Measurements from ENCODE around the gene PACRG. TPM values are rescaled to one million over a fixed set of nuclear protein-coding genes. Genes with fewer than 3 reads are reported as not detected.
"Not testable (repeated sequence)": the region's sequence is repeated elsewhere in the genome, so short reads cannot be mapped to it uniquely, and the experiment has no call there.

PACRG gene
- total RNA-seq (2013) = 0.12 TPM
- not detected for polyA plus RNA-seq
- 0.64 TPM in 1 of 2 replicates, not detected in the other for polyA minus RNA-seq
- 0 to 1.2 (median 0.14) reads per million in 11 experiments for total RNA-seq

DNA sequence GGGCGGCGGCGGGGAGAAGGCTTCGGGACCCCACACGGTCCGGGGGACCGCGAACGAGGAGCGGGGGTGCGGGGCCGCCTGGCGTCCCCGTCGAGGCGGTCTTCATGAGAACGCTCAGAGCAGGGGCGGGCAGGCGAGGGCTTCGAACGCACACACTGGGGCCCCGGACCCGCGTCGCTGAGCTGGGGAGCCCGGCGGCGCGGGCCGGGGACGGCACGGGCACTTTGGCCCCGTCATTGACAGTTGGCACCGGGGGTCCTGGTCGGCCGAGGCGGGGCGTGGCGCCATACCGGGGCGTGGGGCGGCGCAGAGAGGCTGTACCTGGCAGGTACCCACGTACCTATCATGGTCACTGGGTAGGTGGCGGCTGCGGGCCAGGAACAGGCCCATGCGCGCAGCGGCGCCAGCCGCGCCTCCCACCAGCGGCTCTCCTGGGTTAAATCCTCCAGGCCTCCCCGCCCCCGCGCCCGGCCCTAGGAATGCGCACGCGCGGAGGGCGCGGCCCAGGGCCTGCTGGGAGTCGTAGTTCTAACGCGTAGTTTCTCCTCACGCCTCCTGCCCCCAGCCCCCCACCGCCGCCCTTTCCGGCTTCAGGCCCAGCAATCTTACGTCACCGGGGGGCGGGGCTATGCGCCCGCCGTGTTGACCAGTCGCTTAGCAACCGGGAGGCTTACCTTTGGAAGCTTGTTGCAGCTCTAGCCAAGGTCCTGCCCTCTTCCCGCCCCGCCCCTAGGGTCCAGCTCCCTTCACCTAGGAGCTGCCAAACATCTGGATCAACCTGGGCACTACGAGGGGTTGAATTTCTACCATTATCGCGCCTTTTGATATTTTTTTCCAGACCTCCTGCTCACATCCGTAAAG is at the start of gene PACRG, which contains the start of gene PRKN:
TSS of gene PACRG (plus strand) at position 653 of the 861 bp plus-strand sequence.
TSS of gene PRKN (minus strand) at position 445 of the 861 bp plus-strand sequence.
- Histone ChIP-seq H3K4me2 (replicated peaks; ENCODE audit: extremely low read depth, low read length, poor library complexity, severe bottlenecking) (peak within 1 kb of the TSS; percentile 92), H3K9ac (ENCODE audit: insufficient read depth, low read length, poor library complexity, severe bottlenecking) (peak within 1 kb of the TSS; percentile 85), H3K4me1 (ENCODE audit: control insufficient read depth in 1 of 2, insufficient read depth in 2 of 2, low read length in 2 of 2) (peaks cover 10 to 17% of the 10 kb centered on the region in 2 donors), H2AFZ (ENCODE audit: insufficient read depth, low read depth, low read length, poor library complexity, severe bottlenecking) (peak within 1 kb of the TSS; percentile 92), H3K27me3 (ENCODE audit: control insufficient read depth in 2 of 2, insufficient read depth in 2 of 2, low read length in 2 of 2) (no peaks in the 10 kb centered on the region), H3K79me2 (ENCODE audit: insufficient read depth, low read length) (no peaks in the 10 kb centered on the region), H3K9me3 (replicated peaks in 1 of 2; ENCODE audit: control insufficient read depth in 1 of 2, insufficient read depth in 1 of 2, low read length in 2 of 2) (no peaks in the 10 kb centered on the region), H3K27ac (ENCODE audit: low read depth in 1 of 2, low read length in 2 of 2) (peak within 1 kb of the TSS in 1 of 2 donors; percentile 69), H4K20me1 (ENCODE audit: insufficient read depth, low read length) (no peaks in the 10 kb centered on the region), H3K4me3 (replicated peaks in 1 of 3; ENCODE audit: low read depth in 2 of 3, low read length in 3 of 3) (peak within 1 kb of the TSS; percentile 60 to 91 (median 61)), H3K36me3 (replicated peaks in 1 of 2; ENCODE audit: control insufficient read depth in 1 of 2, insufficient read depth in 2 of 2, low read length in 2 of 2) (no peaks in the 10 kb centered on the region)
- Mint-ChIP-seq H3K9me3 (peaks cover 0 to 2% (median 0%) of the 10 kb centered on the region in 7 donors), H3K4me1 (peaks cover 12% of the 10 kb centered on the region), H3K27me3 (ENCODE audit: low read depth in 3 of 3) (peaks cover 5 to 9% (median 7%) of the 10 kb centered on the region in 3 donors), H3K27ac (peak within 1 kb of the TSS; percentile 79 to 90 (median 86)), H3K4me3 (peak within 1 kb of the TSS; percentile 92 to 95), H3K36me3 (no peaks in the 10 kb centered on the region)
- intact Hi-C loops (cut with micrococcal nuclease) = no loop called here
- under 1% methylated on average over 80 of the region's 84 CpGs for WGBS (ENCODE audit: insufficient coverage)
- DNase-seq = peak; percentile 94 to 97 (median 95)
- TF ChIP-seq, protein P1, sequence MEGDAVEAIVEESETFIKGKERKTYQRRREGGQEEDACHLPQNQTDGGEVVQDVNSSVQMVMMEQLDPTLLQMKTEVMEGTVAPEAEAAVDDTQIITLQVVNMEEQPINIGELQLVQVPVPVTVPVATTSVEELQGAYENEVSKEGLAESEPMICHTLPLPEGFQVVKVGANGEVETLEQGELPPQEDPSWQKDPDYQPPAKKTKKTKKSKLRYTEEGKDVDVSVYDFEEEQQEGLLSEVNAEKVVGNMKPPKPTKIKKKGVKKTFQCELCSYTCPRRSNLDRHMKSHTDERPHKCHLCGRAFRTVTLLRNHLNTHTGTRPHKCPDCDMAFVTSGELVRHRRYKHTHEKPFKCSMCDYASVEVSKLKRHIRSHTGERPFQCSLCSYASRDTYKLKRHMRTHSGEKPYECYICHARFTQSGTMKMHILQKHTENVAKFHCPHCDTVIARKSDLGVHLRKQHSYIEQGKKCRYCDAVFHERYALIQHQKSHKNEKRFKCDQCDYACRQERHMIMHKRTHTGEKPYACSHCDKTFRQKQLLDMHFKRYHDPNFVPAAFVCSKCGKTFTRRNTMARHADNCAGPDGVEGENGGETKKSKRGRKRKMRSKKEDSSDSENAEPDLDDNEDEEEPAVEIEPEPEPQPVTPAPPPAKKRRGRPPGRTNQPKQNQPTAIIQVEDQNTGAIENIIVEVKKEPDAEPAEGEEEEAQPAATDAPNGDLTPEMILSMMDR (IDR thresholded peaks at IDR 0.05) = no peak

DNA sequence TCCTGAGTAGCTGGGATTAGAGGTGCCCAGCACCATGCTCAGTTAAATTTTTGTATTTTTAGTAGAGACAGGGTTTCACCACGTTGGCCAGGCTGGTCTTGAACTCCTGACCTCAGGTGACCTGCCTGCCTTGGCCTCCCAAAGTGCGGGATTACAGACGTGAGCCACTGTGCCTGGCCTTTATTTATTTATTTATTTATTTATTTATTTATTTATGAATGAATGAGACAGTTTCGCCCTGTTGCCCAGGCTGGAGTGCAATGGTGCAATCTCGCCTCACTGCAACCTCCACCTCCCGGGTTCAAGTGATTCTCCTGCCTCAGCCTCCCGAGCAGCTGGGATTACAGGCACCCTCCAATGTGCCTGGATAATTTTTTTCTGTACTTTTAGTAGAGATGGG is 48.9 kb upstream of the PACRG start:
- H2AFZ ChIP-seq (ENCODE audit: insufficient read depth, low read depth, low read length, poor library complexity, severe bottlenecking); H3K27me3 Mint-ChIP-seq (ENCODE audit: low read depth in 3 of 3); H3K27me3 ChIP-seq (ENCODE audit: control insufficient read depth in 2 of 2, insufficient read depth in 2 of 2, low read length in 2 of 2); H3K4me2 ChIP-seq (replicated peaks; ENCODE audit: extremely low read depth, low read length, poor library complexity, severe bottlenecking); H3K4me3 ChIP-seq (replicated peaks in 1 of 3; ENCODE audit: low read depth in 2 of 3, low read length in 3 of 3); H4K20me1 ChIP-seq (ENCODE audit: insufficient read depth, low read length); H3K27ac ChIP-seq (ENCODE audit: low read depth in 1 of 2, low read length in 2 of 2); H3K9me3 Mint-ChIP-seq; H3K36me3 Mint-ChIP-seq; DNase-seq; H3K4me1 Mint-ChIP-seq; H3K9me3 ChIP-seq (replicated peaks in 1 of 2; ENCODE audit: control insufficient read depth in 1 of 2, insufficient read depth in 1 of 2, low read length in 2 of 2); H3K27ac Mint-ChIP-seq; H3K4me1 ChIP-seq (ENCODE audit: control insufficient read depth in 1 of 2, insufficient read depth in 2 of 2, low read length in 2 of 2); intact Hi-C loops (cut with micrococcal nuclease); H3K36me3 ChIP-seq (replicated peaks in 1 of 2; ENCODE audit: control insufficient read depth in 1 of 2, insufficient read depth in 2 of 2, low read length in 2 of 2); H3K79me2 ChIP-seq (ENCODE audit: insufficient read depth, low read length); H3K9ac ChIP-seq (ENCODE audit: insufficient read depth, low read length, poor library complexity, severe bottlenecking); H3K4me3 Mint-ChIP-seq: not testable (repeated sequence)
- whole genome bisulfite sequencing (ENCODE audit: insufficient coverage) = no CpG with 5 or more reads among the region's 7 CpGs
